H9 (cell line): ENCODE data around the gene ZNF407. TPM values are rescaled to one million over a fixed set of nuclear protein-coding genes. Genes with fewer than 3 reads are reported as not detected.

ENCODE experiments used
- DNase-seq: peaks from one replicate; pipeline ENCODE4 v3.0.0-alpha.2; 2017
- H2AFZ ChIP-seq: one replicate; pipeline ENCODE4 v1.6.1; 2013; ENCODE audit warnings: mild to moderate bottlenecking, low read length, control low read depth, moderate library complexity
- H2AK5ac ChIP-seq: 2 replicates; pipeline ENCODE4 v1.6.1; 2013; ENCODE audit warnings: low read length, control low read depth, mixed read lengths; ENCODE audit not compliant: insufficient read length
- H2BK120ac ChIP-seq: one replicate; pipeline ENCODE4 v1.6.1; 2013; ENCODE audit warnings: low read depth, mild to moderate bottlenecking, low read length, control low read depth, inconsistent platforms; ENCODE audit not compliant: poor library complexity, severe bottlenecking
- H2BK12ac ChIP-seq: 2 replicates; pipeline ENCODE4 v1.6.1; 2013; ENCODE audit warnings: low read length, control low read depth, mixed read lengths, low read depth; ENCODE audit not compliant: insufficient read length
- H2BK15ac ChIP-seq: 2 replicates; pipeline ENCODE4 v1.6.1; 2013; ENCODE audit warnings: low read depth, low read length, control low read depth
- H2BK20ac ChIP-seq: one replicate; pipeline ENCODE4 v1.6.1; 2013; ENCODE audit warnings: low read depth, mild to moderate bottlenecking, low read length, control low read depth, inconsistent platforms; ENCODE audit not compliant: poor library complexity, severe bottlenecking
- H2BK5ac ChIP-seq: 2 replicates; pipeline ENCODE4 v1.6.1; 2013; ENCODE audit warnings: low read length, control low read depth, mixed read lengths; ENCODE audit not compliant: insufficient read length
- H3K14ac ChIP-seq: 2 replicates; pipeline ENCODE4 v1.6.1; 2013; ENCODE audit warnings: low read length, control low read depth; ENCODE audit not compliant: insufficient read depth
- H3K18ac ChIP-seq: 2 replicates; pipeline ENCODE4 v1.6.1; 2013; ENCODE audit warnings: low read depth, mild to moderate bottlenecking, mixed read lengths, low read length, control low read depth; ENCODE audit not compliant: insufficient read length
- H3K23ac ChIP-seq: 2 replicates; pipeline ENCODE4 v1.6.1; 2013; ENCODE audit warnings: low read length, control low read depth, mixed read lengths, low read depth; ENCODE audit not compliant: insufficient read length
- H3K23me2 ChIP-seq: 2 replicates; pipeline ENCODE4 v1.6.1; 2013; ENCODE audit warnings: low read depth, mild to moderate bottlenecking, mixed read lengths, low read length, control low read depth; ENCODE audit not compliant: insufficient read length, poor library complexity, severe bottlenecking
- H3K27ac ChIP-seq: 2 replicates; pipeline ENCODE4 v1.5.1; 2013; ENCODE audit warnings: low read length, control low read depth, mixed read lengths, low read depth; ENCODE audit not compliant: insufficient read length
- H3K27me3 ChIP-seq: 2 replicates; pipeline ENCODE4 v1.6.1; 2013; ENCODE audit warnings: low read length, control low read depth, inconsistent platforms; ENCODE audit not compliant: insufficient read depth
- H3K4ac ChIP-seq: 2 replicates; pipeline ENCODE4 v1.6.1; 2013; ENCODE audit warnings: low read depth, mild to moderate bottlenecking, control low read depth, inconsistent platforms, low read length, moderate library complexity
- H3K4me1 ChIP-seq: 2 replicates; pipeline ENCODE4 v1.6.1; 2013; ENCODE audit warnings: low read length, control low read depth, inconsistent platforms; ENCODE audit not compliant: insufficient read depth
- H3K4me2 ChIP-seq: 2 replicates; pipeline ENCODE4 v1.6.1; 2013; ENCODE audit warnings: low read length, control low read depth, mixed read lengths; ENCODE audit not compliant: insufficient read length, insufficient read depth
- H3K56ac ChIP-seq: 2 replicates; pipeline ENCODE4 v1.6.1; 2013; ENCODE audit warnings: low read depth, mild to moderate bottlenecking, mixed read lengths, low read length, control low read depth; ENCODE audit not compliant: insufficient read length
- H3K79me1 ChIP-seq: 2 replicates; pipeline ENCODE4 v1.6.1; 2013; ENCODE audit warnings: low read depth, mild to moderate bottlenecking, moderate library complexity, low read length, control low read depth, inconsistent platforms; ENCODE audit not compliant: insufficient read depth, poor library complexity, severe bottlenecking
- H3K79me2 ChIP-seq: 2 replicates; pipeline ENCODE4 v1.6.1; 2013; ENCODE audit warnings: low read length, control low read depth, inconsistent platforms; ENCODE audit not compliant: insufficient read depth
- H3K9ac ChIP-seq: 2 replicates; pipeline ENCODE4 v1.6.1; 2013; ENCODE audit warnings: low read length, control low read depth, mixed read lengths; ENCODE audit not compliant: insufficient read length; ENCODE audit errors: extremely low read depth
- H3K9me3 ChIP-seq: one replicate; pipeline ENCODE4 v1.6.1; 2013; ENCODE audit warnings: low read depth, low read length, inconsistent platforms; ENCODE audit not compliant: control insufficient read depth
- H3T11ph ChIP-seq: one replicate; pipeline ENCODE4 v1.6.1; 2013; ENCODE audit warnings: mild to moderate bottlenecking, low read length, control low read depth, inconsistent platforms
- H4K20me1 ChIP-seq: one replicate; pipeline ENCODE4 v1.6.1; 2013; ENCODE audit not compliant: control insufficient read depth, insufficient read length, insufficient read depth
- H4K5ac ChIP-seq: 2 replicates; pipeline ENCODE4 v1.6.1; 2013; ENCODE audit warnings: low read depth, mild to moderate bottlenecking, mixed read lengths, low read length, control low read depth; ENCODE audit not compliant: insufficient read length
- H4K8ac ChIP-seq: replicated peaks from 2 replicates; pipeline ENCODE4 v1.6.1; 2013; ENCODE audit warnings: low read length, control low read depth, mixed read lengths, low read depth; ENCODE audit not compliant: insufficient read length
- H4K91ac ChIP-seq: 2 replicates; pipeline ENCODE4 v1.6.1; 2013; ENCODE audit warnings: low read depth, mild to moderate bottlenecking, moderate library complexity, mixed read lengths, low read length, control low read depth; ENCODE audit not compliant: insufficient read length
- H3K27ac Mint-ChIP-seq, 3 experiments: 2 replicates in 2 of 3; 3 replicates in 1 of 3; pipeline ENCODE4 v1.8.0; 2020 to 2021; ENCODE audit warnings: mixed read lengths in 3 of 3, mild to moderate bottlenecking in 1 of 3, moderate library complexity in 1 of 3
- H3K27me3 Mint-ChIP-seq: 2 replicates; pipeline ENCODE4 v1.8.0; 2021; ENCODE audit warnings: low read depth, mild to moderate bottlenecking, moderate library complexity, mixed read lengths
- H3K36me3 Mint-ChIP-seq, 3 experiments: 2 replicates in 2 of 3; 3 replicates in 1 of 3; pipeline ENCODE4 v1.8.0; 2020 to 2021; ENCODE audit warnings: low read depth in 3 of 3, mixed read lengths in 3 of 3; ENCODE audit not compliant: insufficient read depth in 1 of 3
- H3K4me1 Mint-ChIP-seq, 2 experiments: 2 replicates each; pipeline ENCODE4 v1.8.0; 2020; ENCODE audit warnings: mixed read lengths in 2 of 2
- H3K4me3 Mint-ChIP-seq, 2 experiments: 2 replicates in 1 of 2; 3 replicates in 1 of 2; pipeline ENCODE4 v1.8.0; 2020 to 2021; ENCODE audit warnings: mild to moderate bottlenecking in 2 of 2, mixed read lengths in 2 of 2, moderate library complexity in 1 of 2
- H3K9me3 Mint-ChIP-seq, 2 experiments: 2 replicates in 1 of 2; 3 replicates in 1 of 2; pipeline ENCODE4 v1.8.0; 2020; ENCODE audit warnings: mild to moderate bottlenecking in 2 of 2, mixed read lengths in 2 of 2, moderate library complexity in 1 of 2
- CTCF ChIP-seq: fragments of 200-600 bp; sonication (generic); conservative IDR thresholded peaks from 3 replicates; pipeline ENCODE4 v1.8.0; 2021; ENCODE audit warnings: antibody characterized with exemption, mild to moderate bottlenecking
- WGBS: extraction: QIAGEN DNeasy Blood & Tissue Kit; methylation state at CpG from one replicate; pipeline ENCODE4 v1.1.7; 2013; ENCODE audit warnings: missing lambda C conversion rate, low lambda C conversion rate, mixed read lengths; ENCODE audit not compliant: insufficient read length; ENCODE audit errors: extremely low coverage; 5-methylcytosine and 5-hydroxymethylcytosine counted together
- total RNA-seq: library from RNA; stranded (reverse); gene quantifications from 2 replicates; pipeline ENCODE4 v1.2.1, GENCODE V29; 2021

ZNF407 gene
- total RNA-seq, 1 experiment from 2014 or later = 8.7 TPM

DNA sequence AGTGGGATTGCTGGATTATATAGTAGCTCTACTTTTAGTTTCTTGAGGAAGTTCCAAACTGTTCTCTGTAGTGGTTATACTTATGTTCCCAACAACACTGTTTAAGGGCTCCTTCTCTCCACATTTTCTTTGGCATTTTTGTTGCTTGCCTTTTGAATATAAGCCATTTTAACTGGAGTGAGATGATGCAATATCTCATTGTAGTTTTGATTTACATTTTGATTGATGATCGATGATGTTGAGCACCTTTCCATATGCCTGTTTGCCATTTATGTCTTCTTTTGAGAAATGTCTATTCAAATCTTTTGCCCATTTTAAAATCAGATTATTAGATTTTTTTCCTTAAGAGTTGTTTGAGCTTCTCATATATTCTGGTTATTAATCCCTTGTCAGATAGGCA is 368.0 kb downstream of the ZNF407 start:
- H4K5ac ChIP-seq = no peak overlapping the region
- DNase-seq = no peak
- H3K79me2 ChIP-seq = no peaks in the 10 kb centered on the region
- H2BK15ac ChIP-seq = no peak overlapping the region
- H3K4ac ChIP-seq = no peak overlapping the region
- H3K4me2 ChIP-seq = no peak overlapping the region
- no peaks in the 10 kb centered on the region for H3K79me1 ChIP-seq
- WGBS = no CpG with 5 or more reads among the region's 1 CpG
- H3K27me3 ChIP-seq = no peaks in the 10 kb centered on the region
- H3K14ac ChIP-seq = no peak overlapping the region
- H3K56ac ChIP-seq = no peak overlapping the region
- Mint-ChIP-seq H3K27me3 (no peaks in the 10 kb centered on the region), H3K9me3 (peaks cover 3 to 4% of the 10 kb centered on the region in 2 experiments; a peak in 3 of 5 replicates), H3K36me3 (peaks cover 0 to 5% (median 0%) of the 10 kb centered on the region in 3 experiments; a peak in 1 of 7 replicates), H3K4me3 (no peak overlapping the region), H3K27ac (no peak overlapping the region), H3K4me1 (peaks cover 11 to 12% of the 10 kb centered on the region in 2 experiments)
- TF ChIP-seq CTCF = no peak
- no peak overlapping the region for H2BK5ac ChIP-seq
- no peaks in the 10 kb centered on the region for H3K23me2 ChIP-seq
- H3K27ac ChIP-seq = no peak overlapping the region
- H2BK120ac ChIP-seq = no peak overlapping the region
- H3K9me3 ChIP-seq = no peaks in the 10 kb centered on the region
- H2BK20ac ChIP-seq = no peak overlapping the region
- H4K20me1 ChIP-seq = no peaks in the 10 kb centered on the region
- H4K8ac ChIP-seq = no peak overlapping the region
- H3K9ac ChIP-seq = no peak overlapping the region
- no peak overlapping the region for H2AFZ ChIP-seq
- no peak overlapping the region for H3T11ph ChIP-seq
- no peak overlapping the region for H3K18ac ChIP-seq
- no peaks in the 10 kb centered on the region for H3K4me1 ChIP-seq
- H2BK12ac ChIP-seq = no peak overlapping the region
- H3K23ac ChIP-seq = no peak overlapping the region
- no peak overlapping the region for H2AK5ac ChIP-seq
- no peak overlapping the region for H4K91ac ChIP-seq
